NT2/D1 (cell line): ENCODE measurements around the gene GALNT18.

ENCODE experiments used
- YY1 ChIP-seq: IDR thresholded peaks from 2 replicates; pipeline ENCODE4 v1.6.1; 2011; ENCODE audit not compliant: insufficient read length, insufficient read depth
- ZNF274 ChIP-seq: IDR thresholded peaks from 2 replicates; pipeline ENCODE4 v1.6.1; 2011; ENCODE audit warnings: mild to moderate bottlenecking, low read depth, low read length

DNA sequence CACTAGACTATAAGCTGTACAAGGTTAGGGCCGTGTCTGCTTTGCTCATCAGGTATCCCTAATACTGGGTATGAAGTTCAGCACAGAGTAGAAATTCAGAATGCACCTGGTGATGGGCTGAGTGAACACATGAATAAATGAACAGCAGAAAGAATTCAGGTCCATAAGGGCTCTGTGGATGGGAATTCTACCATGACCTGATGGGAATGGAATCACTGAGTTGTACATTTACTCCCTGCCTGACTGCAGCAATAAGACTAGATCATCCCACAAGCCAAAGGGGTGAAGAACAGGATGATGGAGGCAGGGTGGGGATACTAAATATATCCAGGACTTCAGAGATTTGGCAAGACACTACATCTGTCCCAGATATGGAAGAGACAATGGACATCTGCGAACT lies 182.2 kb downstream of the GALNT18 start:
- no peak for TF ChIP-seq YY1
- no peak for TF ChIP-seq ZNF274
